GM12891 (cell line): ENCODE measurements around the gene CDH13.

Source experiments
- PAX5 ChIP-seq: IDR thresholded peaks from 2 replicates; pipeline ENCODE4 v1.6.1; 2011; ENCODE audit warnings: low read length, moderate library complexity, mild to moderate bottlenecking; ENCODE audit not compliant: insufficient read depth, severe bottlenecking
- POLR2A ChIP-seq: IDR thresholded peaks from 2 replicates; pipeline ENCODE4 v1.6.1; 2011; ENCODE audit warnings: low read depth, low read length, control low read depth
- POLR2AphosphoS5 ChIP-seq: IDR thresholded peaks from 2 replicates; pipeline ENCODE4 v1.6.1; 2011; ENCODE audit warnings: low read depth, low read length, control low read depth
- SPI1 ChIP-seq: IDR thresholded peaks from 2 replicates; pipeline ENCODE4 v1.6.1; 2011; ENCODE audit warnings: low read depth, low read length, control low read depth
- TAF1 ChIP-seq: IDR thresholded peaks from 2 replicates; pipeline ENCODE4 v1.6.1; 2011; ENCODE audit warnings: low read depth, low read length, control low read depth

DNA sequence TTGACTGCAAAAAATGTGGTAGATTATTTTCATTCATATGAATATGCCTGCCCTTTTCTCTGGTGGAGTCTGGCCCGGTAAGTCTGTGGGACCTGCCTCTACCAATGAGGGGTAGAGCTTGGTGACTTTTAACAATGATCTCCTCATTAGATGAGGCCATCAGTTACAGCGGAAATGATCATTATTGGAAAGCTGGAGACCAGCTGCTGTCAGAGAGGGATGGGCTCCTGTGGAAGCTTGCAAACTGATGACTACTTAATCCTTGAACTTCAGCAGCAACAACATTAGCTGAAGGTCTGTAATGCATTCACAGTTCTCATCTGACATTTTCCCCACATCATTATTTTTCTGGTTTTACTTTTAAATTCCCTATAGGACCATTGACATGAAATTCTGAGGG is 194.1 kb downstream of the CDH13 start:
- TF ChIP-seq POLR2A, result no peak
- TF ChIP-seq TAF1, result no peak
- no peak for TF ChIP-seq POLR2AphosphoS5
- TF ChIP-seq PAX5, result no peak
- TF ChIP-seq SPI1, result no peak
